Stomach (tissue), 4 donors: ENCODE measurements around the gene SLFN12L.

Experiments
- CTCF ChIP-seq, 7 experiments: fragments of 450-650 bp in 4 of 7; fragments of 200-600 bp in 3 of 7; sonication (generic) in 3 of 7; IDR thresholded peaks; one replicate each; pipeline ENCODE4 v1.5.1; 2016 to 2019; ENCODE audit warnings: antibody characterized with exemption in 7 of 7, control low read depth in 2 of 7, mild to moderate bottlenecking in 1 of 7
- EP300 ChIP-seq: sonication (generic); formaldehyde crosslinking; IDR thresholded peaks from one replicate; pipeline ENCODE4 v1.6.1; 2017; ENCODE audit warnings: antibody characterized with exemption
- POLR2A ChIP-seq, 4 donors: fragments of 450-650 bp; IDR thresholded peaks; one replicate each; pipeline ENCODE4 v1.6.1; 2016; ENCODE audit warnings: antibody characterized with exemption in 4 of 4, control low read depth in 2 of 4, mild to moderate bottlenecking in 1 of 4, moderate library complexity in 1 of 4
- POLR2AphosphoS5 ChIP-seq, 3 donors: sonication (generic); formaldehyde crosslinking; IDR thresholded peaks; one replicate each; pipeline ENCODE4 v1.6.1; 2016; ENCODE audit warnings: antibody characterized with exemption in 3 of 3

DNA sequence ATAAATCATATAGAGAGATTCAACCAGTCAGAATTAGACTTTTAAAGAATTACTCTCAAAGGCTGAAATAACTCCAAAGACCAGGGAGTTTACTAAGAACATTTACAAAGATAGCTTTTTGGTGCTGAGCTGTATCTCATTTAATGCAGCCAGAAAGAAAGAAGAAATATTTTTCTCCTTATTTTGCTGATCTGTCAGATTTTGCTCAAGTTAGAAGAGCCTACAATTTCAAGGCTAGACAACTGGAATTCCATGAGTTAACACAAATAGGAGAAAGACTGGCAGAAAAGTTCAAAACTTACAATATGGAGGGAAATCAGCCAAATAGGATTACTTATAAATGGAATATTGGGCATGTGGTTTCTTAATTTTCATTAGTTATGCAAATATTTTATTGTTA lies 99.0 kb downstream of the SLFN12L start:
- TF ChIP-seq POLR2A (IDR thresholded peaks at IDR 0.05), result no peak
- TF ChIP-seq CTCF (IDR thresholded peaks at IDR 0.05), result no peak
- TF ChIP-seq POLR2AphosphoS5 (IDR thresholded peaks at IDR 0.05), result no peak
- TF ChIP-seq EP300, result no peak
